ENCODE results near the gene DPP10.

DPP10 gene

GRCh38 chr2:115165529-115166109 lies 723.2 kb downstream of the DPP10 start:
- DNase-seq = no peak

GRCh38 chr2:115168457-115168856 lies 726.0 kb downstream of the DPP10 start:
- no peak for DNase-seq

DNA sequence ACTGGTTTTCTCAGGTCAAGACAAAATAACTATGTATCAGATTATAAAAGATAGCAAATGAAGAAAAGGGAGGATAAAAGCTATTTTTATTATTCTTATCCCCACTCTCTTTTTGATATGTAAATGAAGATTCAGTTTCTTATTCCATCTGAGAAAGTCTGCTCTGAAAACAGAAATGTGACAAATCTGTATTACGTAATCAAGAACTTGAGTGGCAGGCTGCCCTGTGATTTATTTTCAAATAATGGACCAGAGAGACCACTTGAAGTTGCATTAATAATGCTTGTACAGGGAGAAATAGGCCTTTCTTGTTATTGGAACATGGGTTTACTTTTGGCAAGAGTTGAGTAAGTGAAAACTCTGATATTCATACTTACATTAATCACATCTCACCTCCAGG lies 727.4 kb downstream of the DPP10 start:
- no peak for DNase-seq

GRCh38 chr2:115171751-115172150 lies 729.3 kb downstream of the DPP10 start:
- DNase-seq = no peak

DNA sequence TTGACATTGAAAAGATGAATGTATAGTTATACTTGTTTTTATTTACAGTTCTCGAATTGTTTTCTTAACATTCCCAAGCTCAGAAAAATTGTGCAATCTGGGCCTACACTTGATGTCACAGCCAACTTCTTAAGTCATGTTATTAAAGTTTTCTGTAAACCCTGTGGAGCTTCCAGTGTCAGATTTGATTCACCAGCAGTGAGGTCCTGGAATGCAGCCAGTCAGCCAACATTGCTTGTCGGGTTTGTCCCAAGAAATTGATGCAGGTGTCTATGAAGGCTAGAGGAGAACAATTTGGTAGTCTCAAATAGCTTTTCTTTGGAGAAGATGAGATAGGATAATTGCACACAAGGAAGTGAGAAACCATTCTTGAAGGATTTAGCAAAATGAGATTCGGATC lies 732.2 kb downstream of the DPP10 start:
- no peak for DNase-seq

DNA sequence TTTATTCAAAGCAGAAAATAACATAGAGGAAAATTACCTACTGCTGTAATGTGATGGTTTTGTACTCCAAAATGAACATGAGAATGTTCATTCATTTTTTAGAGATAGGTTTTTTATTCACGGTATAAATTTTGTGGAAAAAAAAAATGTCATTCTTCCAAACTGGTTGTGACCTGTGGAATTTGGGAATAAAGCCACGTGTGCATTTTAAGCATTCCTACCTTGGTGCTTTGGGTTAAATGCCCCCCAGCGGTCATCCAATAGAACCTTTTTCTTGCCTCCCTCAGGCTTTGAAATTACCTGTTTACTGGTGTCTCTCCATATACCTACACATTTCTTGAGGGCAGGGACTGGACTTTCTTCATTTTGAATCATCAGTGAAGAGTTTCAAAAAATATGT lies 740.7 kb downstream of the DPP10 start:
- no peak for DNase-seq

- no peak for DNase-seq
Measured at GRCh38 chr2:115190459-115190858, 748.0 kb downstream of the DPP10 start.

DNA sequence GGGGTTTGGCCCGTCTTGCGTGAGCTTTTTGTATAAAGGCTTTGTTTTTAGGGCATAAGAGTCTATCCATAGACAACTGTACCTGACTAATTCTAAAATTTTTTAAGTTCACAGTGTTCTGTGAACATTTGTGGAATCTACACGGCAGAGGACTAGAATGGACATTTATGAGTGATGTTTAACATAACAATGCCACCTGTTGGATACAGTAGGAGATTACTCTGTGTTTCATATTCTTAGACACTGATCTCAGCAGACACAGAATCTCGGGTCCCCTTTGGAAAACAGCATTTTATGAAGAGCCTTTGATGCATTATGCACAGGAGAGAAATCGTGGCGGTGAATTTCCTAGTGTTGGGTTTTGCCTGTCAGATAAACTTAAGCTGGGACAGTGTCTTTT lies 752.2 kb downstream of the DPP10 start:
- no peak for DNase-seq

- DNase-seq = no peak
Measured at GRCh38 chr2:115196587-115196986, 754.1 kb downstream of the DPP10 start.

- no peak for DNase-seq
Measured at GRCh38 chr2:115199966-115200365, 757.5 kb downstream of the DPP10 start.

- no peak for DNase-seq
Measured at GRCh38 chr2:115201386-115201785, 758.9 kb downstream of the DPP10 start.

GRCh38 chr2:115208493-115209164 lies 766.2 kb downstream of the DPP10 start:
- no peak for DNase-seq

GRCh38 chr2:115214050-115214449 lies 771.6 kb downstream of the DPP10 start:
- no peak for DNase-seq

DNA sequence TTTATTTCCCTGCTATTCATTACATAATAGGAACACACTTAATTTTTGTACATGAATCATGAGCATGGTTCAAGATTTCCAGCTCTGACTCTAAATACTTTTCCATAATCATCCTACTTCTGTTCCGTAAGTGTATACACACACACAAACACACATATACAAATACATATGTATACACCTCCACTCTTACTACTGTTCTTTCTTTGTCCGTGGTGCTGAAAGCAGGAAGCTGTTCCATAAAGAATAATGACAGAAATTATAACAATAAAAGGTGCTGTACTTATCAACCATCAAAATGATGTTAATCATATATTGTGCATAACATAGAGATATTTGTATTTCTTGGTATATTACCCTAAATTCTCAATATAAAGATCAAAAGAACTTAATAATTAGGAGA lies 776.9 kb downstream of the DPP10 start:
- DNase-seq = no peak

- no peak for DNase-seq
Measured at GRCh38 chr2:115234186-115234585, 791.7 kb downstream of the DPP10 start.

GRCh38 chr2:115234737-115235136 lies 792.3 kb downstream of the DPP10 start:
- no peak for DNase-seq

GRCh38 chr2:115248066-115248465 lies 805.6 kb downstream of the DPP10 start:
- DNase-seq = no peak

DNA sequence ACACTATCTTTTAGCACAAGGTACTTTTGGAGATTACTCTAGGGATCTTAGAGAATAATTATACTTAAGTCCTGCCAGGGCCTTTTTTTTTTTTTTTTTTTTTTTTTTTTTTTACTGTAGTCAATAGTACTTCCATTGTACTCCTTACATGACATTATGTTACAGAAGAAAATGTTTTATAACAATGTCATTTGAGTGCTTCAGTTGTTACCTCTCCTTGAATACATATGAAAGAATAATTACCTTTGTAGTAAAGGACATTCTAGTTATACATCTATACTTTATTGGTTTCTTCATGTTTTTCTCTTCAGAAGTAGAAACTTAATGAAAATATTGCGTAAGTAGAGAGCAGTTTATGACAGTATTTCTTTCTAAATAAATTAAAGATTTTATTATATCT lies 834.9 kb downstream of the DPP10 start:
- no peak for DNase-seq

- DNase-seq = no peak
Measured at GRCh38 chr2:115285416-115285815, 843.0 kb downstream of the DPP10 start.

DNA sequence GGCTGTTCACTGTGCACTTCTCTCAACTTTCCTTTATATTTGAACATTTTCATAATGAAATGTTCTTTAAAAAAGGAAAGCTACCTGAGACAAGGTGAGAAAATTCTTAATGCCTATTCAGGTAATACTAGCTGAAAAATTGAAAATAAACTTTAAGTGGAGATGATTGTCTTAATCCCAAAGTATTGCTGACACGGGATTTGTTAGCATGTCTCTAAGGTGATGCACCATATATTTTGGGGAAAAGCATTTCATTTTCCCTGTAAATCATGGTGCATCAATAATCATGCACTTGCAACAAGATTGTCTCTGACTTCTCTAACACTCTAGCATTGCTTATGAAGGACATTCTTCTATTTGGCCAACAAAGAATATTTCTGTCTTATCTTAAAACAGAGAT lies 848.0 kb downstream of the DPP10 start:
- no peak for DNase-seq

GRCh38 chr2:115292742-115293141 lies 850.3 kb downstream of the DPP10 start:
- no peak for DNase-seq

DNA sequence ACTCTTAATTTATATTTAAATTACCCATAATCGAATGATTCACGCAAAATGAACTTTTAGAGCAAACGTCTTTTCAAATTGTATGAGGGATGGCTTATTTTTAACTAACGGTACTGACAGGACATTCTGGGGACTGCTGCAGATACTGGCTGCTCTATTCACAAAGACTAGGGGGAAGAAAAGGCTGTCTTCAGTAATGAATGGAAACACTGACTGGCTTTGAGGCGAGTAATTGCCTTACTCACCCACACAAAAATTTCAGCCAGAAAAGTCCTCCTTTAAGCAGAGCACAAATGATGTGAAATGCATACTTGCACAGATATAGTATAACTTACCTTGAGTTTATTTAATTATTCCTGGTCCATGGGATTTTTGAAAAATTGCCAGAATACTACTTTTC lies 852.6 kb downstream of the DPP10 start:
- DNase-seq = no peak

DNA sequence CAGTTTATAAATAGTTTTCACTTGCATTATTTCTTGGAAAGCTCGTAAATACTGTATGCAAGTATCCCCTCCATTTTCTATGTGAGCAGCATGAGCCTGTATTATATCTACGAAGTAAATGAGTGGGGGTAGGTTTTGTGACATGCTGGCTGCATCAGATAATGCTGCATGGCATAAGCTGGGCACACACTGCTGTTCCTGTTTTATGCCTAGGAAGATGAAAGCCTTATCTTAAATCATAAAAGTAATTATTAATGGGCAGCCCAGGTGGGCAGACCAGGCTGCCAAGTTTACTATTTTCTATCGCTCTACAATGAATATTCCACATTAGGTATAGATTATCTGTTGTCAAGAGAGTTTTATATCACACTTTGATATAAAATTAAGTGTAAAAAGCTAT lies 854.6 kb downstream of the DPP10 start:
- DNase-seq = no peak

- no peak for DNase-seq
Measured at GRCh38 chr2:115299199-115299598, 856.8 kb downstream of the DPP10 start.

DNA sequence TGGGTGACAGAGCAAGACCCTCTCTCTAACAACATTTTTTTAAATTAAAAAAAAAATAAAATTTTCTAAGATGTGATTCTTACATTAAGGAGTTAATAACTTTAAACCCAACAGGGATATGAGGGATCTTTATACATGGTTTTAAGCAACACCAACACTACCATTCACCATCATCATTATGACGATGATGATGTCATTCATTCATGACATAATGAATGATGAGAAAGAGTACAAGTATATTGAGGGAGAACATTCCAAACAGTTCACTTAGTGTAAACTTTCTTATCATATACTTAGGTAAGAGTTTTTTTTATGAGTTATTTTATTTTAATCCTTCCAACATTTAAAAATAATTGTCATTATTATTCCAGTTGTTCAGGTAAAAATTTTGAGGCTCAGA lies 863.3 kb downstream of the DPP10 start:
- DNase-seq = no peak
